Suprapubic skin (tissue), 4 donors: ENCODE data around the gene BAIAP3.

Experiments
- CTCF ChIP-seq, 2 donors: fragments of 200-600 bp in 1 of 2; fragments of 450-650 bp in 1 of 2; sonication (generic) in 1 of 2; IDR thresholded peaks; one replicate each; pipeline ENCODE4 v1.5.1; 2016 to 2019; ENCODE audit warnings: antibody characterized with exemption in 2 of 2, mild to moderate bottlenecking in 1 of 2, moderate library complexity in 1 of 2
- EP300 ChIP-seq: sonication (generic); formaldehyde crosslinking; IDR thresholded peaks from one replicate; pipeline ENCODE4 v1.6.1; 2017; ENCODE audit warnings: antibody characterized with exemption
- POLR2A ChIP-seq, 2 donors: fragments of 450-650 bp; IDR thresholded peaks; one replicate each; pipeline ENCODE4 v1.6.1; 2017; ENCODE audit warnings: antibody characterized with exemption in 2 of 2, mild to moderate bottlenecking in 2 of 2, moderate library complexity in 2 of 2
- POLR2AphosphoS5 ChIP-seq, 3 donors: sonication (generic); formaldehyde crosslinking; IDR thresholded peaks; one replicate each; pipeline ENCODE4 v1.6.1; 2017; ENCODE audit warnings: antibody characterized with exemption in 3 of 3

- TF ChIP-seq POLR2A (IDR thresholded peaks at IDR 0.05) (no peak), CTCF (IDR thresholded peaks at IDR 0.05) (no peak), POLR2AphosphoS5 (IDR thresholded peaks at IDR 0.05) (no peak), EP300 (no peak)
Measured at GRCh38 chr16:1362807-1363206, 29.4 kb downstream of the BAIAP3 start.
